T1000 (cell line): ENCODE data around the gene ZNF223.

Experiments used
- DNase-seq: peaks from one replicate; lab custom pipeline; 2025; ENCODE audit warnings: mixed read lengths; lab: John Stamatoyannopoulos, UW

Gene ZNF223

DNA sequence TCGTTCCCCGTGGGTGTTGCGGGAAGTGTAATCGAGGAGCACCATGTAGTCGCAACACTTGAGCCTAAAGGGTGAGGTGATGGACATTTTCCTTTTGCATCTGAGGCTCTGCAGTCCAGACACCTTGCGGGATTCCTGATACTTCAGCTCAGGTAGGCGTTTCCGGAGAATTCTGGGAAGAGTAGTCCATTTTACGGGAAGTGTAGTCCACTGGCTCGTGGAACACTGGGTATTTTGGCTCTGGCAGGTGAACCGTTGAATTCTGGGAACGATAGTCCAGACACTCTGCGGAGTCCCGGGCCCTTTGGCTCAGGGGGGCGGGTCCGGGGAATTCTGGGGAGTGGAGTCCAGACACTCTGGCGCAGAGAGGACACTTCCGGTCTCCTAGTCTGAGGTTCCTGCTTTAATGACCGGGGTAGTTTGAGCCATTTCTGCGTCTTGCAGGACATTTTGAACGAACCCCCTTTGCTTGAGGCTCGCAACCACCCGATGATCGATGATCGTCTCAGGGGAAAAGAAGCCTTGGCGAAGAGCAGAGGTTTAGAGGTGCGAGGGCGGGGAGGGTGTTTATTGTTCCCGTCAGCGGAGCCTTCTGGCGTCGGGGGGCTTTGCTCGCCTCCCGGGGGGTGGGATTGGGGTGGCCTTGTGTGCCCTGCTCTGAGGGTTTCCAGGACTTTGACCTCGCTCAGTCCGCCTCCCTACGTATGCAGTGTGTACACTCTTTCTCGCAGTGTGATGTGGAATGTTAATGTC lies at the start of gene ZNF223:
TSS of gene ZNF223 (plus strand) at position 387 of the 753 bp plus-strand sequence. CDS start 3,141 bp downstream, outside the sequence.
- DNase-seq: peak; percentile 77

DNA sequence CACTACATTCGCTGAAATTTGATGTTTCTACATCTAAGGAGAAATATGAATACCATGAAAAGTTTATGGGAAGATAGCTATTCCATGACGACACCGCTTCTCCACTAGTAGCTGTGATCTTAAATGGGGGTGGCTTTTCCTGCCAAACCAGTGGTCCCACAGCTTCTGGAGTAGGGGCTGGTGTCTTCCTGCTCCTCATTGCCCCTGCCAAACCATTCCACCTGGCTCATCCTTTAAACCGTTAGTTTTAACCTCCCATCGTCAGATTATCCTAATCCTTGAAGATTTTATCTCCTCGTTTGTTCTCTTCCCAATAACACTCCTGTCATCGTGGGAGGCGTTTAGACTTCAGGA lies 49.6 kb upstream of the ZNF223 start:
- DNase-seq: no peak

DNA sequence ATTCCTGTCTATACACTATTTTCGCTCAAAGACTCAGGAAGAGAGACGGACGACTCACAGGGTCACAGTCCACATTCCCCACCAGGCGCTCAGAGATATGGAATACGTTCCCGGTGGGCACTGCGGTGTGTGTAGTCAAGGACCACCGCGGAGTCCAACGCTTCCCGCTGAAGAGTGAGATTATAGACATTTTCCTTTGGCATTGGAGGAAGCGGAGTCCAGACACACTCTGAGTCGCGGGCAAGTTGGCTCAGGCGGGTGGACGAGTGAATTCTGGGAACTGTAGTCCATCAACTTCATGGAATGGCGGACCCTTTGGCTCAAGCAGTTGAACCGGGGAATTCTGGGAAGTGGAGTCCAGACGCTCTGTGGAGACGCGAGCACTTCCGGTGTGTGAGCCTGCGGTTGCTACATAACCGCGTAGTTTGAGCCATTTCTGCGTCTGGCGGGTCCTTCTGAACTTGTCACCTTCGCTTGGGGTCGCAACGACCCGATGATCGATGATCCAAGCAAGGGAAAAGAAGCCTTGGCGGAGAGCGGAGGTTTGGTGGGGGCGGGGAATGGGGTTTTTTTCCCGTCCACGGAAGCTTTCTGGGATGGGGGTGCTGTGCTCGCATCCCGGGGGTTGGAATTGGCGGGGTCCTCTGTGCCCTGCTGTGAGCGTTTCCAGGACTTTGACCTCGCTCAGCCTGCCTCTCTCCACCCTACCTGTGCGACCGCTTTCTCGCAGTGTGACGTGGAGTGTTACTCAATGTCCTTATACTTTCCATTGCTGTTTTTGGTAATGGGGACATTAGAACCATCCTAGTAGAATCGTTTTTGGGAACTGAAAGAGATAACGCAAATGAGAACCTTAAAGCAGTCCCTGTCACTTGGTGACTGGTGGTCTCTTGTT lies 49.0 kb upstream of the ZNF223 start, which contains the start of gene ZNF230:
TSS of gene ZNF230 (plus strand) at position 392 of the 895 bp plus-strand sequence. CDS start 4,122 bp downstream, outside the sequence.
- DNase-seq: peak; percentile 75

DNA sequence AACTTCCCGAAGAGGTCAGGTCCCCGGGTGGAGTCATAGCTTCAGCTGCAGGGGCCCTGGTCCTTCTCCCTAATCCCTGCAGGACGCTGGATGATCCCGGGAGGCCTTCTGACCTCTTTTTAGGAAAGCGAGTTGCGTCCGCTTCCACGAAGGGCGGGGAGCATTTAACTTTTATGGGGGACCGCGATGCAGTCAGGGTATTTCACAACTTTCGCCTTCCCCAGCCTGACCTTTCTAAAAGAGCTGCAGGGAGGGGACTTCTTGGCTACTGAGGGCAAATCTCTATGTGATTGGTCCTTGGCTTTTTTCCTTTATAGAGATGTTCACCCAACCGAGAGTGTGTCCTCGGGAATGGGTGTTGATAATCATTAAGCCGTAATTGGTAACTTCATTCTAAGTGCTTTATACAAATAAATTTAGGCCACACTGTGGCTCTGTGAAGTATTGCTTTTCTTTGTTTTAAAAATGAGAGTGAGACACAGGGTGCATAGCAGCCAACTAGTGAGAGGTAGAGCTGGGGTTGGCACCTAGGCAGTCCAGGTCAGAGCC lies 48.3 kb upstream of the ZNF223 start:
- no peak for DNase-seq

DNA sequence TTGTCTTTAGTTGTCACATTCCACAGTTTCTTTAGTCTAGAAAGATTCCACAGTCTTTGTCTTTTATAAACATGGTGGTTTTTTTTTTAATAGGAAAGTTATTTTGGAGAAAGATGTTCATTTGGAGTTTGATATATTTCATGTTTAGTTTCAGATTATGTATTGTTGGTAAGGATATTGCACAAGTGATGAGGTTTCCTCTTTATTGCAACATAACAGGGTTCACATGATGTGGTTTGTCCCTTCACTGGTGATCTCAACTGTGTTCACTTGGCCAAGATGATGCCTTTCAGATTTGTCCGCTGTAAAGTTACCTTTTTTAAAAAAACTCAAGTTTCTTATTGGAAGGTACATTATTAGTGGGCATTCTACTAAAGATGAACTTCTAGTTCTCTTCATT lies 45.9 kb upstream of the ZNF223 start:
- no peak for DNase-seq

DNA sequence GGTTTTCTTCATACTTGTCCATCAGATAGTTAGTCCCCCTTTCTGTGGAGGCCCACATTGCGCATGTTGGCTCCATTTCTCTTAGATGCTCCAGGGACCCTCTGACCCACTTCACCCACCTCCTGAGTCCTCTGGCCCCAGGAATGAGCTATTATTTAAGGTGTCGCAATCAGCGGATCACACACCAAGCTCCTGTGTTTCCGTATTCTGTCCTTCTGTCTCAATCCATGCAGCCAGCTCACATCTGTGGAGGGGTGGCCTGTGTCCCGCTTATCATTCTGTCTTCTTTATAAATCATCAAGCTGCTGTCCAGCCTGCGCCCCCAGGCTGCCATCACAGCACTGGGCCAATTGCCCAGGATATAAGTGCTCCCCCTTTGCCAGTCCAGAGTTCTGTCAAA lies 44.4 kb upstream of the ZNF223 start:
- no peak for DNase-seq

- no peak for DNase-seq
Observed at GRCh38 chr19:44010468-44010867, 41.4 kb upstream of the ZNF223 start.

DNA sequence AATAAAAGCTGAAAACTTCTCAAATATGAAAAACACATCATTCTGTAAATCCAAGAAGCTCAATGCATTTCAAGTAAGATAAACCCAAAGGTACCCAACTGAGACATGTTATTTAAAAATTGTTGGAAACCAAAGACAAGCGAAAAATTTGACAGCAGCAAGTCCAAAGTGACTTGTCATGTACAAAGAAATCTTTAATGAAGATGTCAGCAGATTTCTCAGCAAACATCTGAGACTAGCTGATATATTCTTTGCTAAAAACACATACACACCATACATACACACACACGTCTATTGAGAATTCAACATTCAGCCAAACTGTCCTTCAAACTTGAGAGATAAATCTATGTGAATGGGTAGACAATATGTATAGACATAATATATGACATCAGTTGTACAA lies 32.3 kb upstream of the ZNF223 start:
- DNase-seq: no peak

DNA sequence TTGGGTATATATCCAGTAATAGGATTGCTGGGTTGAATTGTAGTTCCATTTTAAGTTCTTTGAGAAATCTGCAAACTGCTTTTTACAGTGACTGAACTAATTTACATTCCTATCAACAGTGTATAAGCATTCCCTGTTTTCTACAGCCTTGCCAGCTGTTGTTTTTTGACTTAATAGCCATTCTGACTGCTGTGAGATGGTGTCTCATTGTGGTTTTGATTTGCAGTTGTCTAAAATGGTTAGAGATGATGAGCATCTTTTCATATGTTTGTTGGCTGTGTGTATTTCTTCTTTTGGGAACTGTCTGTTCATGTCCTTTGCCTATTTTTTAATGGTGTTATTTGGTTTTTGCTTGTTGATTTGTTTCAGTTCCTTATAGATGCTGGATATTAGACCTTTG lies 30.6 kb upstream of the ZNF223 start:
- DNase-seq: no peak

DNA sequence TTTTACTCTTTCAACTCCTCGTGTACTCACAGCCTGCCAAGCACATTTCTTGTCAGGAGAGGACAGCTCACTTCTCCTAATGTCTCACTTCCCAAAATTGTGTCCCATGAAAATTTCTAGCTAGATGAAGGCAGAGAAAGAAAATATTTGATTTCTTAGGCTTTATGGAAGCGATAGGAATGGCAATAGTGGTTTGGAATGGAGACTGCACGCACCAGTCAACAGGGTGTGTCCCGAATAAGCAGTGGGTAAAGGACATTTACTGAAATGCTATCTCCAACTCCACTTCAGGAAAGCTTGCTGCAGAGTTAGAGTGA lies 27.0 kb upstream of the ZNF223 start:
- DNase-seq: no peak

DNA sequence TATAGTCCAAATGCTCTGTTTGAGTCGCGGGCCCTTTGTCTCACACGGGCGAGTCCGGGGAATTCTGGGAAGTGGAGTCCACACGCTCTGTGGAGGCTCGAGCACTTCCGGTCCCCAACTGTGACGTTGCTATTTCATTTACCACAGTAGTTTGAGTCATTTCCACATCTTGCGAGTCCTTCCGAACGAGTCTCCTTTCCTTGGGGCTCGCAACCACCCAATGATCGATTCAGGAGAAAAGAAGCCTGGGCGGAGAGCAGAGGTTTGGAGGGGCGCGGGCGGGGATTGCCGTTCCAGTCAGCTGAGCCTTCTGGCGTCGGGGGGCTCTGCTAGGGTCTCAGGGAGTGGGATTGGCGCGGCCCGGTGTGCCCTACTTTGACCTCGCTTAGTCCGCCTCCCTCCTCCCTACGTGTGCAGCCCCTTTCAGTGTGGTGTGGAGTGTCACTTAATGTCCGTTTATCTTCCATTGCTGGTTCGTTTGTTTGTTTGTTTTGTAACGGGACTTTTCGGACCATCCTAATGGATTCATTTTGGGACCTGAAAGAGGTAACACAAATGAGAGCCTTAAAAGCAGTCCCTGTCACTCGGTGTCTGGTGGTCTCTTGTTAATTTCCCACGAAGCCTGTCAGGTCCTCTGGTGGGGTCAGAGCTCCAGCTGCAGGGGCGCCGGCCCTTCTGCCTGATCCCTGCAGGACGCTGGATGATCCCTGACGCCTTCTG lies 26.5 kb upstream of the ZNF223 start, which contains the start of gene ZNF222:
TSS of gene ZNF222 (plus strand) at position 163 of the 720 bp plus-strand sequence. CDS start at position 221, 58 bp downstream.
- peak; percentile 62 for DNase-seq

- no peak for DNase-seq
Observed at GRCh38 chr19:44026622-44027021, 25.2 kb upstream of the ZNF223 start.

DNA sequence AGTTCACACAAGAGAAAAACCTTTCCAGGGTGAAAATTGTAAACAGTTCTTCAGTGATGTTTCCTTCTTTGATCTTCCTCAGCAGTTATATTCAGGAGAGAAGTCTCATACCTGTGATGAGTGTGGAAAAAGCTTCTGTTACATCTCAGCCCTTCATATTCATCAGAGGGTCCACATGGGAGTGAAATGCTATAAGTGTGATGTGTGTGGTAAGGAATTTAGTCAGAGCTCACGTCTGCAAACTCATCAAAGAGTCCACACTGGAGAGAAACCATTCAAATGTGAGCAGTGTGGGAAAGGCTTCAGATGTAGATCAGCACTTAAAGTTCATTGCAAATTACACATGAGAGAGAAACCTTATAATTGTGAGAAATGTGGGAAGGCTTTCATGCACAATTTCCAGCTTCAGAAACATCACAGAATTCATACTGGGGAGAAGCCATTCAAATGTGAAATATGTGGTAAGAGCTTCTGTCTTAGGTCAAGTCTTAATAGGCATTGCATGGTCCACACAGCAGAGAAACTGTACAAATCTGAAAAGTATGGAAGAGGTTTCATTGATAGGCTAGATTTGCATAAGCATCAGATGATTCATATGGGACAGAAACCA lies 19.7 kb upstream of the ZNF223 start:
- no peak for DNase-seq

DNA sequence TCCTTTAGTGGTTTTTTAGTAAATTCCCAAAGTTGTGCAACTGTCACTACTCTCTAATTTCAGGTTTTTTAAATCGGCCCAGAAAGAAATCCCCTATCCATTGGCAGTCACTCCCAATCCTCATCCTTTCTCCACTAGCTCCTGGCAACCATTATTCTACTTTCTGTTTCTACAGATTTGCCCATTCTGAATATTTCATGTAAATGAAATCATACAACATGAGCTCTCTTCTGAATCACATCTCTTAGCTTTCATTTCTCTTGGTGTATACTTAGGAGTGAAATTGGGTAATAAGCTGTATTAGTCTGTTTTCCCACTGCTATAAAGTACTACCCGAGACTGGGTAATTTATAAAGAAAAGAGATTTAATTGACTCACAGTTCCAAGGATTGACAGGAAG lies 9.7 kb upstream of the ZNF223 start:
- DNase-seq: no peak

DNA sequence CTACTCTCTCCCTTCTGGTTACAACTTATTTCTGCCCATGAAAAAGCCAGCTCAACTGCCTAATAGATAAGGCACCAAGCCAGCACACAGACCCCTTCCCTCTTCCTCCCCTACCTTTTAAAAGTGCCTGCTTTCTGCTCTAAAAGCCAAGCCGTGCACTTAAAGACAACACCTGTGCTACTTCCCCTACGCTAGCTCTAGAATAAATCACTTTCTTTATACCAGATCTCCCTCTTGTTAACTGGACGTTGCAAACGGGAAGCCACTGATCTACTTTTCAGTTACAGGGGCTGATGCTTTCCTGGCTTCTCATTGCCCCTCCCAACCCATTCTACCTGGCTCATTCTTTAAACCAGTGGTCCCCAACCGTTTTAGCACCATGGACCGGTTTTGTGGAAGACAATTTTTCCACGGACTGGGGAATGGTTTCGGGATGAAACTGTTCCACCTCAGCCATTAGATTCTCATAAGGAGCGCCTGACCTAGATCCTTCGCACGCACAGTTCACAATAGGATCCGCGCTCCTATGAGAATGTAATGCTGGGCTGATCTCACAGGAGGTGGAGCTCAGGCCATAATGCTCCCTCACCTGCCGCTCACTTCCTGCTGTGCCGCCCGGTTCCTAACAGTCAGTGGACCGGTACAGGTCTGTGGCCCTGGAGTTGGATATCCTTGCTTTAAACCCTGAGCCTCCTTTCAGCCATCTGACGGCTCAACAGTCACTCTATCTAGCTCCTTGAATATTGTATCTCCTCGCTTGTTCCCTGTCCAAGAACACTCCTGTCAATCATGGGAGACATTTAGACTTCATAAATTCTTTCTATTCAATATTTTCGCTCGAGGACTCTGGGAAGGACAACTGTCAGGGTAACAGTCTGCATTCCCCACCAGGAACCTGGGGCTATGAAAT lies 841 bp upstream of the ZNF223 start:
- no peak for DNase-seq

DNA sequence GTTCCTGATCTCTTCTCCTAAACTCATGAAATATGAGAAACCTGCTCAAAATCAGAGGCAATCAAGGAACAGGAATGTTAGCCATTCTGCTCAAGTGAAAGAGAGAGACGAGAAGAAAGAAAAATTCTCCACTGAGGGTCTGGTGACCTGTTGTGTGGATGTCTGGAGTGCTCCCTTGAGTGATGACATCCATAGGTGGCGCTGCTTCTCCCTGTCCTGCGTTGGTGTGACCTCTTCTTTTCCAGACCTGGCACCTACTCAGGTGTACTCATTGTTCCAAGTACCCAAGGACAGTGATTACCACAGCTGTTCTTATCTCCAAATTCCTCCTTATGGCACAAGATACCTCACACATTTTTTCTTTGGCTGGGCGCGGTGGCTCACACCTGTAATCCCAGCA lies 4.0 kb downstream of the ZNF223 start:
- DNase-seq: no peak

- DNase-seq: no peak
Observed at GRCh38 chr19:44059229-44059628, 7.4 kb downstream of the ZNF223 start.

- DNase-seq: no peak
Observed at GRCh38 chr19:44061038-44061437, 9.2 kb downstream of the ZNF223 start.

- DNase-seq: no peak
Observed at GRCh38 chr19:44066305-44066704, 14.5 kb downstream of the ZNF223 start.

DNA sequence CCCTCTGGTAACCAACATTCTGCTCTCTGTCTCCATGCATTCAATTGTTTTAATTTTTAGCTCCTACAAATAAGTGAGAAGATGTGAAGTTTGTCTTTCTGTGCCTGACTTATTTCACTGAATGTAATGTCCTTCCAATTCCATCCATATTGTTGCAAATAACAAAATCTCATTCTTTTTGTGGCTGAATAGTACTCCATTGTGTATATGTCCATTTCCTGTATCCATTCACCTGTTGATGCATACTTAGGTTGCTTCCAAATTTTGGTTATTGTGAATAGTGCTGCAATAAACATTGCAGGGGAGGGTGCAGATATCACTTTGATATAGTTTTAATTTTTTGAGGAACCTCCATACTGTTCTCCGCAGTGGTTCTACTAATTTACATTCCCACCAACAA lies 17.6 kb downstream of the ZNF223 start:
- no peak for DNase-seq
